Stimulated activated CD4-positive, alpha-beta T cell treated with anti-CD3 and anti-CD28 coated beads, Interleukin-12 subunit alpha, Interleukin-12 subunit beta, amount 100 ng/mL, for 48 hours (primary cell): Measurements from ENCODE around the gene MRPL33.
A peak's percentile ranks its signal among the peaks of the same experiment; 100 is the strongest.
"Not testable (repeated sequence)": the region's sequence is repeated elsewhere in the genome, so short reads cannot be mapped to it uniquely, and the experiment has no call there.

Experiments used
- DNase-seq, 3 donors: peaks; one replicate each; pipeline ENCODE4 v3.0.0-alpha.2; 2020; ENCODE audit warnings: low read depth in 2 of 3, low spot score in 1 of 3

The MRPL33 gene

GRCh38 chr2:27741673-27742072 is 29.8 kb upstream of the MRPL33 start:
- DNase-seq, result no peak

DNA sequence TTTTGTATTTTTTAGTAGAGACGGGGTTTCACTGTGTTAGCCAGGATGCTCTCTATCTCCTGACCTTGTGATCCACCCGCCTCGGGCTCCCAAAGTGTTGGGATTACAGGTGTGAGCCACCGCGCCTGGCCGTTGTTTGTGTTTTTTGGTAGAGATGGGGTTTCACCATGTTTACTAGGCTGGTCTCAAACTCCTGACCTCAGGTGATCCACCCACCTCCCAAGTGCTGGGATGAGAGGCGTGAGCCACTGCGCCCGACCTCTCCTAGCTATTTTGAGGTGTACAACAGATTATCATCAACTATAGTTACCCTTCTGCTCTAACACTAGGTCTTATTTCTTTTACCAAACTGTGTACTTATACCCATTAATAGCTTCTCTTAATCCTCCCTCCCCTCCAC is 28.9 kb upstream of the MRPL33 start:
- DNase-seq, result no peak

GRCh38 chr2:27745494-27745893 is 26.0 kb upstream of the MRPL33 start:
- not testable (repeated sequence) for DNase-seq

DNA sequence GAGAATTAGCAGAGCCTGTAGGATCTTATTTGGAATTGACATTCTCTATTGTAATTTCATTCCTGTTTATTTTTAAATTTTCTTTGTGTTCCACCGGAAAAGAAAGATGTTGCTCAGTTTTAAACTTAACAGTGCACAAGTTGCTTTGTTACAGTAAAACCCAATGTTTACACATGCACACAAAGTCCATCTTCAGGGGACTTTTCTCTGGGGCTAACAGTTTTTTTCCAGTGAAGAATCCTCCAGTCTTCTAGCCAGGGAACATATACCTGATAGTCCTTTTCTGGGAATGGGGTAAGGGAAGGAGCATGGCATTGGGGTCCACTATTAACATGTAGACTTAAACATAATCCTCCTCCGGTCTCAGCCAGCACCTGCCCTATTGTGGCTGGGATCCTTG is 25.2 kb upstream of the MRPL33 start:
- no peak for DNase-seq

- DNase-seq, result no peak
Observed at GRCh38 chr2:27747827-27748352, 23.6 kb upstream of the MRPL33 start.

- not testable (repeated sequence) for DNase-seq
Observed at GRCh38 chr2:27748803-27749554, 22.5 kb upstream of the MRPL33 start.

DNA sequence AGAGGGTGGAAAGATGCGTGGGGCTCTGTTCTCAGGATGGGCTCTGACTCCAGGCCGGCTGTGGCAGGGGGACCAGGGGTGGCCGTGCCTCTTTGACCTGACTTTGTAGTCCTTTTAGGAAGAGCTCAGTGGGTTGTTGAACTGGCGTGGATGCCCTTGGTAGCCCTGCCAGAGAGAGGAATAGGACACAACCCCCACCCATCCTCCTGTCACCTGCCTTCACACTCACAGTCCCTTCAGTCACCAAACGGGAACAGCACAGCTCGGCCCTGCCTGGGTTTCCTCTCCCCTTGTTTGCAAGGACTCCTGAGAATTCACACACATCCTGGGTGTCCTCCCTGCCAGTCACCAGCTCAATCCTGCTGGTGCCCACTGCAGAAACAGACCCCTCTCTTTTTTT is 20.1 kb upstream of the MRPL33 start:
- no peak for DNase-seq

DNA sequence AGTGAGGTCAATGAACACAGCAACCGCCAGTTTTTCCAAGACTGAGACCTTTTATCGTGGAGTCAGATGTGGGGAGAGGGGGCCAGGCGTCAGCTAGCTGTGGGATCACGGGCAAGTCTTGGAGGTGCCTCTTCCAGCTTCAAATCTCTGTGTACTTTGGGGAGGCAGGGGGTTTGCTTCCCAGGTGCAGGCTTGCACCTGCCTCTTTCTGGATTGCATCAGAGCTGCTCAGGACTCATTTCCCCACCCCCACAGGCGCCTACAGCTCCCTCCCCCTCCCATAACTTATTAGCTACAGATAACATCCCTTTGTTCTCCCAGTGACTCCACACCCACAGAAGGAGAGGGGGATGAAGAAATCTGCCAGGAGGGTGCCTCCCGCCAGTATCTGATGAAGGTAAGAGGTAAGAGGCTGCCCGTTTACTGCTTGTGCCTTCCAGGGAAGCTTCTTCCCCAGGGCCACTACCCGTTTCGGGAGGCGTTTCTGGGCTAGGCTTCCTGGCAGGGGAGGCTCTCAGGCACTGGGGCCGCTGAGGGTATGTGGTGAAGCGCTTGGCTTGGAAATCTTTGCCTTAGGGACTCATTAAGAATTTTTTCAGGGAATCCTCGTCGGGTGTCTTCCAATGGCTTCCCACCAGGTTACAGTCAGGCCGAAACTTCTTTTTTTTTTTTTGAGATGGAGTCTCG is 18.8 kb upstream of the MRPL33 start:
- DNase-seq, result no peak

- peak; percentile 69 to 81 (median 77) for DNase-seq
Observed at GRCh38 chr2:27754138-27754588, 17.4 kb upstream of the MRPL33 start.

DNA sequence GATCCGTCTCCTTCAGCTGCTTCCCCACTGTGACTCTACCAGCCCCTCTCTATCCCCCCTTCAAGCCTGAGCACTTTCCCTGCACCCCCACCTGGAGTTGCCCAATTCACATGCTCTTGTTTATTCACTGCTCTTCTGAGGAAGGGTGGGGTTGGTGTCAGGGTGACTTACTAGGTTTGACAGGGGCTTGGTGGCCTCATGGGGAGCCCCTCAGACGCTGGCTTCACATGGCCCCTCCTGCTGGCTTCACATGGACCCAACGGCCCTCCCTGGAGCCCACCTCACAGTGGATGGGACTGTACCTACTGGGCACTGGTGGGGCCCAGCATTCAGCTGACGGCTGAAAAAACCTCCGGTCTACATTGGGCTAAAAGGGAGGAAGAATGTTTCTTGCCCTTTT is 16.7 kb upstream of the MRPL33 start:
- no peak for DNase-seq

DNA sequence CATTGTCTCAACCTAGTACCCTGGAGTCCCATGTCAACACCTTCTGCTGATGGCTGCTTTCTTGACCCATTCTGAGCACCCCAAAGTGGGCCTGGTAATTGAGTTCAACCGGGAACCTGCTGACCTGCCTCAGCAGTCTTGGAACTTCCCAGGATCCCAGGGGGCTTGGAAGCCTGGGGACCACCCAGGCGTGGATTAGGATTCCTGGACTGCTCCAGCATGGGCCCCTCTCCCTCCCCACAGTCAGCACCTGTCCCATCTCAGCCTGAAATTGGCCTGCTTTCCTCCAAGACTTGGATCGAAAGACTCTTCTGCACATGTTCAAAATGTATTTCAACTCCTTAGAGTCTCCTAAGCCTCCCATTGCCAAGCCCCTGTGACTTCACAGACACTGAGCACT is 15.4 kb upstream of the MRPL33 start:
- no peak for DNase-seq

- DNase-seq, result no peak
Observed at GRCh38 chr2:27756544-27757498, 14.7 kb upstream of the MRPL33 start.

DNA sequence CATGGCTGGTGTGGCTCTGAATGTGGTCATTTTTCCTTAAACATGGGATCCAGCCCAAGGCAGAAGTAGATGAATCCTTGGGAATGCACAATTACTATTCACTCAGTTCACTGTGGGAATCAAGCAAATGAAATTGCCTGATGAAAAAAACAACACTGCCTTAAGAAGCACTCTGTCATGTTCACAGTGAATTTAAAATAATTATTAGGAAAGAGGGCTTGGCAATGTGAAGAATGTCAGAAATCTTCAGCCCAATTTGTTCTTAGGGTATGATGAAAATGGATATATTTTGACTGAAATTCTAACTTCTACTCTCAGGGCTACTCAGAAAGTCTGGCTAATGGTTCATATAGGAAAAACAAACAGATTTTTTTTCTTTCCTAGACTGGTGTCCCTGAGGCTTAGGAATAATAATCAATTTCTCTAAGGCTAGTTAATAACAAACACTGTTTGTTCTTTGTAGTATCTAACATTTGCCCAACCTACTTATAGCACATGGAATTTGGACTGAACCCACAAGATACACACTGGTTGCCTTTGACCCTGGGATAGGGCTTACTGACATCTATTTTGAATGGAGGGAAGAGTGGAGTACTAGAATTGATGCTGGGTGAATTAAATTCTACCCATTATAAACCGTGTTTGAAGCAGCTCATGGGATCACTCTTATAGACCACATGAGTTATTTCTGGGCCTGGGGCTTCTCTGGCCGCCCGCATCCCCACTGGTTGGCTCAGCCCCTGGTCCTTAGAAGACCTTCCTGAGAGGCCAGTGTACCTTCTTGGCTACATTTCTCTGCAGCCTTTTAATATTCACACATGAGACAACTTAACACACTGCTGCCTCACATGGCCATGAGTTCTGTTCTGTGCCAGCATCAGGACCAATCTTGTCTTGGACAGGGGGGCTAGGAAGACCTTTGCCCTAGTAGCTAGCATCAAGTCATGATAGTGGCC is 8.3 kb upstream of the MRPL33 start:
- no peak for DNase-seq

DNA sequence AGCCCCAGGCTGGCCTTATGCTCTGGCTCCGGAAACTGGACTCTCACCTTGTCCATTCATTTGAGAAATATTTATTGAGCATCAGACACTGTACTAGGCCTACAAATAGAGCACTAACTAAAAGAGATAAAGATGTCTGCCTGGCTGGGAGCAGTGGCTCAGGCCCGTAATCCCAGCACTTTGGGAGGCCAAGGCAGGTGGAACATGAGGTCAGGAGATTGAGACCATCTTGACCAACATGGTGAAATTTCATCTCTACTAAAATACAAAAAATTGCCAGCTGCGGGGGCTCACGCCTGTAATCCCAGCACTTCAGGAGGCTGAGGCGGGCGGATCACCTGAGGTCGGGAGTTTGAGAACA is 7.6 kb upstream of the MRPL33 start:
- no peak for DNase-seq

GRCh38 chr2:27764526-27764925 is 7.0 kb upstream of the MRPL33 start:
- not testable (repeated sequence) for DNase-seq

DNA sequence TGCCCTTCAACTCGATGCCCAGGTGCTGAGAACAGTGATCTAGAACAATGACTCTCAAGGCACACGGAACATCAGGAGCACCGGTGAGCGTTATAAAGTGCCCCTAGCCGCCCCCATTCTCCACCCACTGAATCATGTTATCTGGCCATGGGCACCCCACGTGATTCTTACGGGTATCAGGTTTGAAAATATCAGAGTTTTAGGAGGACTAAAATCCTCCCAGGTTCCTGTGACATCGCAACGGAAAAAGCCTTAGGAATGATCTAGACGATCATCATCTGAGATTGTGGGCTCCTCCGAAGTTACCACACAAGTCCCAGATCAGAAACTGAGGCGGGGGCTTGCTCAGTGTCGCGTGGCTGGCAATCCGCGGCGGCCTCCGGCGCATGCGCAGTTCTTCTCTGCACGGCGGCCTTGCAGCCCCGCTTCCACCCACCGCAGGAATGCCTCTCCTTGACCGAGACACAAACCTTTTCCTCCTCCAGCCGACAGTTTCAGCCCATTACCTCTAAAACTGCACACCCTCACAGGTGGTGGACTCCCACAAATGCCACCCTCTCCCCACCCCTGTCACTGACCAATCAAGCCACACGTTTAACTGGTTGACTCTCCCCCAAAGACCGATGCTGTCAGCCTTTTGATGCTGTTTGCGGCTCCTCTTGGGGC is 5.8 kb upstream of the MRPL33 start:
- peak in 2 of 3 donors; percentile 21 to 54 for DNase-seq

DNA sequence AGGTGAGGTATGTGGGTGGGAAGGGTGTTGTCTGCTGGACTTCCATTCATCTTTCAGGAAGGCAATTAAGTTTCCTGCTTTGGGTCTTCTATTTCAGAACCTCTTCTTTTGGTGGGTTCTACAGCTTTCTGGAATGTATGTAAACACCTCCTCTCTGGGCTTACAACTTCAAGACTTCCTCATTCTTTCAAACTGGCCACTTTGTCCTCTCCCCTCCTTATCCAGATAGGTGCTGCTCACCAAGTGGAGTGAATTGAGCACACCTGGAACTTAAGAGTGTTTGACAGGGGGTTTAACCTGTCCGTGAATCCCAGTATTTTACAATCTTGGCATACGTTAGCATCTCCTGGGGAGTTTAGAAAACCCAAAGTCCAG is 5.2 kb upstream of the MRPL33 start:
- DNase-seq, result no peak

DNA sequence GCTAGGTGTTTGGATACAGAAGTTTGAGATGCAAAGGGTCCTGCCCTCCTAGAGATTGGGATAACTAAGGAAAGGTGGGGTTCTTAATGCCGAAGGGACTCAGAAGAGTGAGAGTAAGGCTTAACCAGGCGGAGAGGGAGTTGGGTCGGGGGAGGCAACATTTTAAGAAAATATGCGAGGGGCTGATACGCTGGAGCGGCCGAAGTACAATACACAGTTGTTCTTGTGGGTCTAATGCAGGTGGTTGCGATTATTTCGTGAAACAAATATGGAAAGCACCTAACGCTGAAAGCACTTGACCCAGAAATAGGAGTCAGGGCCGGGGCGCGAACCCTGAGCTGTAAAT is 344 bp upstream of the MRPL33 start:
- no peak for DNase-seq

DNA sequence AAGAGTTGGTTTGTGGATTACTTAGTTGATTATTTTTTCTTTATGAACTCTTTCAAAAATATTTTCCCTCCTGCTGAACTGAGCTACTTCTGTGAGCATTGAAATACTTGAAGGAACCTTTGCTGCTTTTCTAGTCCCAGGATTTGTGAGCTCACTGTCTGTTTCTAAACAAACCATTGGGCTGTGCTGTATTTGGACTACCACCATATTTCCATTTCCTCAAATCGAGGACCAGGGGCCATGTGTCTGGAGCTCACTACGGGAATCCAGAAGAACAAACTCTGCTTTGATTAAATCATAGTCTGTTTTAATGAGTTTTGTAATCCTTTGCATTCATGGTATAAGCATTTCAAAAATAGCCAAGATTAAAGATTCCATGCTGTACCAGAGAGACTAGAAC is 1.3 kb downstream of the MRPL33 start:
- DNase-seq, result no peak

DNA sequence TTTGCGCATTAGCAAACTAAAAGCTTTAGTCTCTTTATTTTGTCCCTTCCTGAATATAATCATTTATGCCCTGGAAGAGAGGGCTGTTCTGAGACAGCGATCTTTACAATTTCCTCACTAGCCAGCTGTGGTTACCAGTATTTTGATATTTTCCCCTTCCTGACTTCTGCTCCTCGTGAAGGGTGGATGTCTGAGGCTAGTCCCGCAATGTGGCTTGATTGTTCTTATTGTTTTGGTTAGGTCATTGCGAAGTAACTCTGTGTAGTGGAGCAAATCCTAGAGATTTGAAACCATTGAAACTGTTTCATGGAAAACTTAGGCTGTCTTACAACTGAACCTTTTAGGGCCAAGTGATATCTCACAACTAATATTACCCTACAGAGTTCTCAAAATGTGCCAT is 2.4 kb downstream of the MRPL33 start:
- DNase-seq, result no peak
